ENCODE data around the gene TNS3. TPM values are rescaled to one million over a fixed set of nuclear protein-coding genes. Genes with fewer than 3 reads are reported as not detected.

Gene TNS3
- total RNA-seq, 1 donor from 2014 or later = 40.8 TPM

GRCh38 chr7:47304727-47305719 lies 276.9 kb downstream of the TNS3 start:
- TF ChIP-seq, protein P1, sequence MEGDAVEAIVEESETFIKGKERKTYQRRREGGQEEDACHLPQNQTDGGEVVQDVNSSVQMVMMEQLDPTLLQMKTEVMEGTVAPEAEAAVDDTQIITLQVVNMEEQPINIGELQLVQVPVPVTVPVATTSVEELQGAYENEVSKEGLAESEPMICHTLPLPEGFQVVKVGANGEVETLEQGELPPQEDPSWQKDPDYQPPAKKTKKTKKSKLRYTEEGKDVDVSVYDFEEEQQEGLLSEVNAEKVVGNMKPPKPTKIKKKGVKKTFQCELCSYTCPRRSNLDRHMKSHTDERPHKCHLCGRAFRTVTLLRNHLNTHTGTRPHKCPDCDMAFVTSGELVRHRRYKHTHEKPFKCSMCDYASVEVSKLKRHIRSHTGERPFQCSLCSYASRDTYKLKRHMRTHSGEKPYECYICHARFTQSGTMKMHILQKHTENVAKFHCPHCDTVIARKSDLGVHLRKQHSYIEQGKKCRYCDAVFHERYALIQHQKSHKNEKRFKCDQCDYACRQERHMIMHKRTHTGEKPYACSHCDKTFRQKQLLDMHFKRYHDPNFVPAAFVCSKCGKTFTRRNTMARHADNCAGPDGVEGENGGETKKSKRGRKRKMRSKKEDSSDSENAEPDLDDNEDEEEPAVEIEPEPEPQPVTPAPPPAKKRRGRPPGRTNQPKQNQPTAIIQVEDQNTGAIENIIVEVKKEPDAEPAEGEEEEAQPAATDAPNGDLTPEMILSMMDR (conservative IDR thresholded peaks at IDR 0.05; ENCODE audit: low read depth, low read length) = no peak
- no peak for DNase-seq (ENCODE audit: low read depth)
- H3K4me3 ChIP-seq (ENCODE audit: low read depth, low read length) = no peak overlapping the region

DNA sequence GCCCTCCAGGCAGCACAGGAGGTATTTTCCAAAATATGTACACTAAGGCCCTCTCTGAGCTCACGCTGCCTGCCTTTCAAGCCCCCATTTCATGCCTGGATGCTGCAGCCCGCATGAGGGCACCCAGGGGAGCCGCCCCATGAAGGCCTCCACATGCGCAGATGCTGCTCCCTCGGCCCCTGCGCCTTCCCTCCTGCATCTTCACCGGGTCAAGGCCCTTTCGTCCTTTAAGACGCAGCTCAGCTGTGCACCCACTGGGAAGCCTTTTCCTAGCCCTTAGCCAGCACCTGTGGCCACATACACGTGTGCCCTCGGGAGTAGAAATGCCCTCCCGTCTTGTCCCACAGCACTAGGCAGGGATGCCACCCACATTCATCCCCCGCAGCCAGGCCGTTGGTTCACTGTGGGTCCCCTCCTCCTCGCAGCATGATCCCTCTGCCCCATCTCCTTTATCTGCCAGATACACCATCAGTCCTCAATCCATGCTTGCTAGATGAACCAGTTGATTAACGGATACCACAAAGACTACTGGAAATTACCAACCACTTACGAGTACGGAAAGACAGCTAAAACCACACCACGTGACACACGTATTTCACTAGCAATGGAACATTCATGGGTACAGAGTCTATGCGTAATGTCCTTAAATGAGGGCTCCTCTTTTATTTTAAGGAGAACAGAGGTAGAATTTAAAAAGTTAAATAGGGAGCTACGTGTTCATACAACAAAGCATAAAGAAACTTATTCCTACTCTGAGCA lies 278.0 kb downstream of the TNS3 start:
- DNase-seq (ENCODE audit: low read depth) = no peak
- no peak overlapping the region for H3K4me3 ChIP-seq (ENCODE audit: low read depth, low read length)
- TF ChIP-seq, protein P1 (conservative IDR thresholded peaks at IDR 0.05; ENCODE audit: low read depth, low read length) = no peak

DNA sequence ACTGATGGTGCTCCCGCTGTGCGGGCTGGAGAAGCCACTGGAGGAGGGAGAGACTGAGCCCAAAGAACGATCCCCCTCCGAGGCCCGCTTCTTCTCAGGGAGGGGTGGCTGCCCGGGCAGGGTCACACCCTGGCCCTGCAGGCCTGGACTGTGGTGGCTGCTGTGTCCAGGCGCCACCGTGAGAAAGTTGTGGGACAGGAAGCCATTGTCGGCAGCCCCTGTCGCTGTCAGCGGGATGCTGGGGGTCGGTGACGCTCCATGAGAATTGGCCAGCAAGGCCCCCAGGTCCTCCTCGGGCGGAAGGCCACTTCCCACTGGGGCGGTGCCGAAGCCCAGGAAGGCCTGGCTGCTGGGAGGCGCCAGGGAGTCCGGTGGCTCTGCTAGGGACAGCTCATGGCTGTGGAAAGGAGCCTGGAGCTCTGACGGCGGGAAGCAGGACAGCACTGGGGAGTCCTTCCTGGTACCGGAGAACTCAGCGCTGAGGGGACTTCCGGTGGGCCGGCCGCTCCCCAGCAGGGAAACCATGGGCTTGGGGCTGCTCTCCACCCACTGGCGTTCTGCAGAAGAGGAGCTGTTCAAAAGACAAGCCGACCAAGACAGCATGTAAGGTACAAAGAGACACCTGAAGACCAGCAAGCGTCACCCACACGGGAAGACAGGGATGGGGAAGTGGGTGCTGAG lies 278.8 kb downstream of the TNS3 start:
- no peak for DNase-seq (ENCODE audit: low read depth)
- TF ChIP-seq, protein P1 (conservative IDR thresholded peaks at IDR 0.05; ENCODE audit: low read depth, low read length) = no peak
- H3K4me3 ChIP-seq (ENCODE audit: low read depth, low read length) = no peak overlapping the region

DNA sequence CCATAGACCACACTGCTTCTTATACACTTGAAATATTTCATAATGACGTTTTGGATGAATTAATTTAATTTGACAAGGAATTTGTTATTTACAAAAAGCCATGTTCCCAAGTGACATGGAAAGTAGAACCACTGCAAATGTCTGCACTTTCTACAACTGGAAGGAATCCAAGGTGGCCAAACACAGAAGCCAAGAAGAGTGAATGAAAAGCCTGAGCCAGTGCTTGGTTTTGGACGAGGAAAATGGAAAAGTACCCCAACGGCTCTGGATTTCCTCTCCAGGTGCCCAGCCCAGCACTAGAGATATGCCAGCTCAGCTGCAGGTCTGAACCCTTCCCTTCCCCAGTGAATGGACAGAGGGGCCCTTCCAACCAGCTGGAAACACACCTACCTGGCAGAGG lies 279.4 kb downstream of the TNS3 start:
- no peak overlapping the region for H3K4me3 ChIP-seq (ENCODE audit: low read depth, low read length)
- TF ChIP-seq, protein P1 (conservative IDR thresholded peaks at IDR 0.05; ENCODE audit: low read depth, low read length) = no peak
- DNase-seq (ENCODE audit: low read depth) = no peak

- TF ChIP-seq, protein P1 (conservative IDR thresholded peaks at IDR 0.05; ENCODE audit: low read depth, low read length) = no peak
- no peak overlapping the region for H3K4me3 ChIP-seq (ENCODE audit: low read depth, low read length)
- DNase-seq (ENCODE audit: low read depth) = no peak
Observed at GRCh38 chr7:47301657-47302295, 280.1 kb downstream of the TNS3 start.

- TF ChIP-seq, protein P1 (conservative IDR thresholded peaks at IDR 0.05; ENCODE audit: low read depth, low read length) = no peak
- DNase-seq (ENCODE audit: low read depth) = no peak
- no peak overlapping the region for H3K4me3 ChIP-seq (ENCODE audit: low read depth, low read length)
Observed at GRCh38 chr7:47301105-47301477, 280.8 kb downstream of the TNS3 start.
